GM19193 (cell line): ENCODE data around the gene AKIRIN2.

ENCODE experiments used
- POLR2A ChIP-seq: IDR thresholded peaks from 4 replicates; pipeline ENCODE4 v1.6.1; 2011; ENCODE audit not compliant: insufficient read depth, insufficient read length; ENCODE audit errors: extremely low read depth

AKIRIN2 gene

GRCh38 chr6:87641065-87641692, 60.9 kb downstream of the AKIRIN2 start:
- TF ChIP-seq POLR2A: no peak

- no peak for TF ChIP-seq POLR2A
Measured at GRCh38 chr6:87639373-87639772, 62.7 kb downstream of the AKIRIN2 start.

- no peak for TF ChIP-seq POLR2A
Measured at GRCh38 chr6:87637106-87637505, 64.9 kb downstream of the AKIRIN2 start.

- TF ChIP-seq POLR2A: no peak
Measured at GRCh38 chr6:87636315-87636714, 65.7 kb downstream of the AKIRIN2 start.

GRCh38 chr6:87633851-87634250, 68.2 kb downstream of the AKIRIN2 start:
- TF ChIP-seq POLR2A: no peak

GRCh38 chr6:87630746-87631145, 71.3 kb downstream of the AKIRIN2 start:
- TF ChIP-seq POLR2A: no peak

GRCh38 chr6:87628881-87629280, 73.2 kb downstream of the AKIRIN2 start:
- TF ChIP-seq POLR2A: no peak

- no peak for TF ChIP-seq POLR2A
Measured at GRCh38 chr6:87628424-87628823, 73.6 kb downstream of the AKIRIN2 start.
